Activated CD8-positive, alpha-beta memory T cell treated with anti-CD3 and anti-CD28 coated beads for 4 hours (primary cell): ENCODE data around the gene DPYSL3.

Experiments
- DNase-seq, 2 donors: peaks; one replicate each; pipeline ENCODE4 v3.0.0-alpha.2; 2020; ENCODE audit warnings: low read depth in 2 of 2

DPYSL3 gene

DNA sequence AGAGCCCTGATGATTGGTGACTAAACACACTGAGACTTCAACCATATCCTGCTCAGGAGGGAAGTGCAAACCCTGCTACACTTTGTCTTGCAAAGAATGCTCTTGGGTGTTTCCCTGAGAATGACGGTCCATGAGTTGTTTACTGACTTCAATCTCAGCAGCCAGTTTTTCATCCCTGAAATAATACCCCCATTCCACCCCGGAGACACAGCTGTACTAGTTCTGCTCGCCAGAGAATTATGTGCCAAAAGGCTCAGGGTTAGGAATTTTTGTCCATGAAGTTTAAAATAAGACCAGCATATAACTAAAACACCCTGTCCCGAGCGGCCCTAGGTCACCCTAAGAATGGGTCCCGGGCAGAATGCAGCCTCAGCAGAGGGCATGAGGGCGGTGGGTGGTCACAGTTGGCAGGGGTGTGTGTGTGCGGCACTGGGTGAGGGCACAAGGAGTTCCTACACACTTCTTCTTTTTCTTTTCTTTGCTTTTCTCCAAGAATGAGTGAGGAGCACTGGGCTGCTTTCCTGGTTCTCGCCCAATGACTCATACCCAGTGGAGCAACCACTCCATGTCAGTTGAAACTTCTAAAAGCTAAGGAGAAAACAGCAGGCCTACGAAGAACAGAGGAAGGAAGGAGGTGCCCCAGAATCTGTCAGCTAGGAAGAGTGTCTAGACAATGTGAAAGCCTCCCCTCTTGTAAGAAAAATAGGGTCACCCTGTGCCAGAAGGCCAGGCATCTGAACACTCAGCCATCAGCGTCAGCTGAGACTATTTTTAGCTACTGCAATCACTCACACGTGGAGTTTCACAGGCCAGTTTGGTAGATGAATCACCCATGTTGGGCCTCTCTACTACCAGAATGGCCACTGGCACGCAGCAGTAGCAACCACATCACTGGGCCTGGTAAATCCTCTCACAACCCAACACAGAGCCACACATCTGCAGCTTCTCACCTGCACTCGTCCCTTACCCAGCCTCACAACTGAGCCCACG lies 105.9 kb downstream of the DPYSL3 start:
- no peak for DNase-seq

DNA sequence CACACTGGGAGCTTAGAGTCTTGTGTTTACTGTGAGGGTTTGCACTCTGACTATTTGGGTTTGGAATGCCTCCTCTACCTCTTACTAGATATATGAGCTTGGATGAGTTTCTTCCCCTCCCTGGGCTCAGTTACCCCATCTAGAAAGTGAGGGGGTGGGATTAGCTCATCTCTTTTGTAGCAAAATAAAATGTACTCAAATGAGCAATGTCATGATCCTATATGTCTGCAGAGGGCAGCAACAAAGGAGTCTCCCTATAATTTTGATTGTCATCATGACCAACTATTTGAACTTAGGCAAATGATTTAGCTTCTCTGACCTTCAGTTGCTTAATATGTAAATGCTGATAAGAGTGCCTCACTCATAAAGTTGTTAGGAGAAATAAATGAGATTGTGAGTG lies 109.0 kb downstream of the DPYSL3 start:
- DNase-seq: no peak

DNA sequence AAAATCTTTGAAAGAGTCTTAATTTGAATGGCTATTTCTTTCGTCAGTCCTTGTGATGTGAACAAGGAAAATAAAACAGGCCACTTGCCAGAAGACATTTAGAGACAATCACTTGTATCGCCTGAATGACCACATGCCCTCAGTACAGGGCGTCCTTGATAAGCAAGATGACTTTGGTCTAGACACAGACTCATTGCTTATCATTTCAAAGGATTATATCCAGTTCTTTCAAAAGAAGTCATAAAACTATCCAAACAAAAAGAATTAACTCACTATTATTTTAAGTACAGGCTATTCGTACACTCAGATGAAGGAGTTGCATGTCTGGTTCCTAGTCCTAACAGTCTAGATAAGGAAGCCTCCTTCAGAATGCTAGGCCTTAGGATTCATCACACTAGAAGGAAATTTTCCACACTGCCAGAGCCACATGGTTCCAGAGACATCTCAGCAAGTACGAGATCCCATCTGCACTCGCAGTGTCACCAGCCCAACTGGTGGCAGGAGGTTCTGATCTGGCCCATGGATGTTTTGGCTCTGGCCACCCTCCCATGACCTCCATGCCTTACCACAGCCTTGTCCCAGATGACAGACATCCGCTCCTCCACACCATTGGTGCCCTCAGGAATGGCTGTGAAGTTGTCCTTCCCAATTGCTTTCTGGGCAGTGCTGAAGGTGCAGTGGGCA lies 109.6 kb downstream of the DPYSL3 start:
- no peak for DNase-seq

DNA sequence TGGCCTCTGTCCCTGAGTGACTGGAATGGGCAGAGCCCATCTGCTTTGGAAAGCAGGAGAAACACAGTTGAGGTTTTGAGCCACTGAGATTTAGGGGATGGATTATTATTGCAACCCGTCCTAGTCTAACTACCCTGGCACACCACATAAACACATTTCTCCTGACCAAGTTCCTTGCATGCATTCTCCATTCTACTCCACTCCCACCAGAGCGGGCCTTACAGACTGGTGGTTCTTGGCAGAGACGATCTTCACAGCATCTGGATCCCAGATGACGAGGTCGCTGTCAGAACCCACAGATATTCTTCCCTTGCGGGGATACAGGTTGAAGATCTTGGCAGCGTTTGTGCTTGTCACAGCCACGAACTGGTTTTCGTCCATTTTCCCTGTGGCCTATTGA lies 111.0 kb downstream of the DPYSL3 start:
- no peak for DNase-seq

GRCh38 chr5:147397616-147398015 lies 112.3 kb downstream of the DPYSL3 start:
- DNase-seq: no peak

- DNase-seq: no peak
Measured at GRCh38 chr5:147396070-147396823, 113.6 kb downstream of the DPYSL3 start.

- no peak for DNase-seq
Measured at GRCh38 chr5:147393874-147394672, 115.8 kb downstream of the DPYSL3 start.

DNA sequence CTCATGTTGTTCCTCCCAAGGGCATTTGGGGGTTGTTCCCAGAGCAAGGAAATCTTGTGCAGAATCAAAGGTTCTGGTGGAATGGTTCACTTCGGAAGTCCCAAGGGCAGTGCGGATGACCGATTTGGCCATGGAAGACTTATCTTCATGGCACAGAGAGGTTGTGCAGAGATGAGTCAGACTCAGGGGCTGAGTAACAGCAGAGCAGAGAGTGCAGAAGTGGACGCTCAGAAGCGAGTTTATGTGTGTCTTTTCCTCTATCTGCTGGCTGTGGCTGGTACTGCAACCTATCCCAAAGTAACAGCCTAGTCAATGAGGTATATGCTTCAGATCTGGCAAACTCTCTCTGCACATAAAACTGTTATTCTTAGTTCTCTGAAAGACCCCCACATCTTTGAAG lies 118.1 kb downstream of the DPYSL3 start:
- no peak for DNase-seq

DNA sequence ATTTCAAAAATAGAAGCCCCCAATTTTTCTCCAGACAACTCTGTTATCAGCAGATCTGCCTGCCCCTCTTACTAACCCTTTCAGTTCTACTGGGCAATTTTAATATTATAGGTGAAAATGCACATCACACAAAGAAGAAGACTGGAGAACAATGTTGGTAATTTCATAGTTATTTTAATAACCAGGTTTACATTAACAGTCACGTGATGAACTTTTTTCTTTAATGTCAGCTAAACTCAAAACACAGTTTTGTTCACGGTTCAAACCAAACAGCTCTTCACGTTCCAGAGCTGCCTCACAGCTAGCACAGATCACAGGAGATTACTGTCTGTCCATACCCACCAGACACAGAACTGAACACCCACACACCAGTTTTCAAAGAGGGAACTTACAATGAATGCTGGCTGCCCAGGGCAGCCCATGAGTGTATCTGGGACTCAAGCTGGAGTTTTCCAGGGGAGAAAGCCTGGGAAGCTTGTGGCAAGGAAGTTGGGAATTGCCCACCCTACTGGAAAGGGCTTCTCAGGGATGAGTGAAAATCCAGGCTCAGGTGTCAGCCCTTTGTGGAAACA lies 119.1 kb downstream of the DPYSL3 start:
- DNase-seq: no peak

DNA sequence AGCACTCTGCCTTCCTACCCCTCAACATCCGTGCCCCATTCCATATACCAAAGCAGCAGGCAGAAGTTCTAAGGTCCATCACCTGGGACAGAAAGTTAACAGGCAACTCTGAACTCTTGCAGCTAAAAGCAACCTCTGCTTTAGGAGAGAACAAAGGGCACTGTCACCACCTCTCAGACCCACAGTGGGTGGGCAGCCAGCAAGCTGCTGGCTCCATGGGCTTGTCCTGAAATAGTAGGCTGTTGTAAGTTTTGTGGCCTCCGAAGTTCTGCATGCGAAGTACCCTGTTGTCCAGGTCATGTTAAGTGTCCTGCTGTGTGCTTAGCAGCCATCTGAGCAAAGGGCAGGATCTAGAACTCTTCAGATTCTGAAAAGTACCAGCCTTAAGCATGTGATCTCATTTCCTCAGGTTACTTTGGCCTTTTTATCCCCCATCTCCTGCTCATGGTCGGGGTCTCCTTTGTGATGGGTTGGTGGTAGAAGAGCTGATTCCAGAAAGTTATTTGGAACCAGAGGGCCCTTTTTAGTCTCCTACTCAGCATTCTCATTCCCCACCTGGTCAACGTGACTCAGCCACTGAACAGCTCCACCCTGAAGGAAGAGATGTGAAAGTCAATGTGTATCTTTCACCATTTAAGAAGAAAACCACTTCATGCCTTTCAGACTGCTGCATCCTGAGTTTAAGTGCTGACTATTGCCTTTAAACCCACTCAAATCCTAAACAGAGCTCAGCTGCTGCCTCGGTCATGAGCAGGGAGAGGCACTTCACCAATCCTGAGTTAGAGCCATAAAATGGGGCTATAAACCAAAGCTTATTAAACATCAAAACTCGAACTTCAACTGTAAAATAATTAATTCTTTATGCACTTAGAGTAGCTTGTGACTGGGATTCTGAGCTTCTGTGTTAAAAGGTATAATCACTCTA lies 121.4 kb downstream of the DPYSL3 start:
- no peak for DNase-seq

- DNase-seq: no peak
Measured at GRCh38 chr5:147387109-147387508, 122.8 kb downstream of the DPYSL3 start.

- no peak for DNase-seq
Measured at GRCh38 chr5:147384346-147385193, 125.3 kb downstream of the DPYSL3 start.

DNA sequence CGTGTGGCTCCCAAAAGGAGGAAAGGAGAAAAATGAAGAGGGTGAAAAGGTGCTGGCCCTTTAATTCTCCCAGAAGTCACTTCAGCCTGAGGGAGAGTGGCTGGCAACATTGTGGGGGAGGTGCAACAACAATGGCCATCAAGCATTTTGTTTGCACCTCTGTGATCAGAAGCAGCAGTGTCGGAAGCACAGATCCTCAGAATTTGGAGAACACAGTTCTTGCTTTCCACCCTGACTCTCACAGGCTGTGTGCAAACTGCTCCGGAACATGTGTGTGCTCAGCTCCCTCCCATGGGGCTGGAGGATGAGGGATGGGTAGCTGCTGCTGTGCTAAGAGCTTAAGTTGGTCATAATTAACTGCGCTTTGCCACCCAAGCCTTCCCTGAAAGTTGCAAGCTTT lies 127.1 kb downstream of the DPYSL3 start:
- DNase-seq: no peak

- DNase-seq: no peak
Measured at GRCh38 chr5:147381555-147381954, 128.3 kb downstream of the DPYSL3 start.

DNA sequence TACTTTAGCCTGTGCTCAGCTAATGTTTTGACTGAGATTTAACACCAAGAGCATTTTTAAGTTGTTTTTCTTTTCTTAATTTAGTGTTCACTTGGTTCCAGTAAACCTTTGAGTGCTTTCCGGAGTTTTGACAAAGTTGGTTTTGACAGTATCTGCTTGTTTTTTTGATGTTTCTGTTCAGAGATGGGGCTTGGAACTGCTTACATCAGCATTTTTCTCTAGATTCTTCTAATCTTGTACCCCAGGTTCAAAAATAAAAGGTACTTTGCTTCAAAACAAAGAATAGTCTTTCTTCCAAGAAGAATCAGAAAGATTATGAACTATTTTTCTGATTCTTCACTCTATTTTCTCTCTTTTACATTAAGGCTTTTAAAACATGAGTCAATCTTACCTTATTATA lies 132.2 kb downstream of the DPYSL3 start:
- no peak for DNase-seq

DNA sequence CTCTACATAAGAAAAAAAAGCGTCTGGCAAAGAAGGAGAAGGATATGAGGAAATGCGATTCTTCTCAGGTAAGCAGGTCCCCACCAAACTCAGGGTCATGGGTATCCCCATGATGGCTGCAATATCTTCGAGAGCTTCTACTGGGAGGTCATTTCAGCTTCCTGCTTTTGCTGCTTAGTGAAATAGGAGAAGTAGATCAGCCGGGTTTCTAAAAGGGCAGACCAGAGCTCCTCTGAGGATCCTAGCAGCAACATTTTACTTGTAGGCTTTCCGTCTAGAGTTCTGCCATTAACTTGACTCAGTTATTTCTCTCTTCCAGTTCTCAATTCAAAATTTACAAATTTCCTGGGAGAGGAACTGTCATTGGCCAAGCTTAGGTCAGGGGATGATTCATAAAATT lies 134.7 kb downstream of the DPYSL3 start:
- DNase-seq: no peak

- no peak for DNase-seq
Measured at GRCh38 chr5:147373328-147373727, 136.5 kb downstream of the DPYSL3 start.

- no peak for DNase-seq
Measured at GRCh38 chr5:147372191-147372590, 137.7 kb downstream of the DPYSL3 start.

DNA sequence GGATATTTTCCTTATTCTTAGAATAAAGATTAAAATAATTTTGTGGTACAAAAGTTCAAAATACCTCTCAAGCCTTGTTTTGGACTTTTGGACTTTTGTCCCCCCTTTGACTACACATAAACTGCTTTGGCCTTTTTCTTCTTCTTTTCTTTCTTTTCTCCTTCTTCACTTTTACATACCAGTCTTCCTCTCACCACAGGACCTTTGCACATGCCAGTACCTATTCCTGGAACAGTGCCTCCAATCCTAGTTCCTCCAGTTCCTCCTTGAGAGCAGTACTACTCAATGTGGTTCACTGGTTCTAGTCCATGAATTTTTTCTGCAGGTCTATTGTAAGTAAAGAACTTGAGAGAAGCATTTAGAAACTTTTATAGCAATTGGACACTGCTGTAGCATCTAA lies 138.6 kb downstream of the DPYSL3 start:
- no peak for DNase-seq
